GM18508 (cell line): ENCODE data around the gene TOMM6.
"Not testable (repeated sequence)": the region's sequence is repeated elsewhere in the genome, so short reads cannot be mapped to it uniquely, and the experiment has no call there.

Source experiments
- ATAC-seq: cut with Tn5 transposase; IDR thresholded peaks from one replicate; pipeline ENCODE4 v1.9.1; 2021; ENCODE audit warnings: moderate number of reproducible peaks; ENCODE audit not compliant: insufficient read depth, unreplicated experiment

The TOMM6 gene

GRCh38 chr6:41783106-41783780 lies 4.3 kb upstream of the TOMM6 start:
- ATAC-seq, result no peak

- ATAC-seq, result no peak
These were observed 2.8 kb upstream of the TOMM6 start for GRCh38 chr6:41784581-41785171.

- ATAC-seq, result no peak
These were observed 2.2 kb upstream of the TOMM6 start for GRCh38 chr6:41785254-41785653.

GRCh38 chr6:41785689-41786450 lies 1.6 kb upstream of the TOMM6 start:
- no peak for ATAC-seq

- no peak for ATAC-seq
These were observed 859 bp upstream of the TOMM6 start for GRCh38 chr6:41786451-41787218.

- ATAC-seq, result no peak
These were observed 1.9 kb downstream of the TOMM6 start for GRCh38 chr6:41789390-41789724.

- ATAC-seq, result no peak
These were observed 2.6 kb downstream of the TOMM6 start for GRCh38 chr6:41790045-41790444.

- ATAC-seq, result no peak
These were observed 3.8 kb downstream of the TOMM6 start for GRCh38 chr6:41791305-41791704.

GRCh38 chr6:41791984-41792383 lies 4.5 kb downstream of the TOMM6 start:
- no peak for ATAC-seq

- no peak for ATAC-seq
These were observed 9.0 kb downstream of the TOMM6 start for GRCh38 chr6:41796474-41796873.

GRCh38 chr6:41798901-41799558 lies 11.5 kb downstream of the TOMM6 start:
- ATAC-seq, result no peak

- no peak for ATAC-seq
These were observed 12.0 kb downstream of the TOMM6 start for GRCh38 chr6:41799559-41799911.

GRCh38 chr6:41801380-41801779 lies 13.9 kb downstream of the TOMM6 start:
- no peak for ATAC-seq

- no peak for ATAC-seq
These were observed 18.6 kb downstream of the TOMM6 start for GRCh38 chr6:41805830-41806774.

GRCh38 chr6:41811095-41811494 lies 23.6 kb downstream of the TOMM6 start:
- ATAC-seq, result no peak

- ATAC-seq, result not testable (repeated sequence)
These were observed 24.5 kb downstream of the TOMM6 start for GRCh38 chr6:41811946-41812345.

GRCh38 chr6:41813469-41813868 lies 26.0 kb downstream of the TOMM6 start:
- ATAC-seq, result no peak

- ATAC-seq, result no peak
These were observed 26.5 kb downstream of the TOMM6 start for GRCh38 chr6:41813956-41814355.

- no peak for ATAC-seq
These were observed 27.1 kb downstream of the TOMM6 start for GRCh38 chr6:41814629-41815028.
